Osteocyte (in vitro differentiated cells): ENCODE measurements around the gene NAPA. TPM values are rescaled to one million over a fixed set of nuclear protein-coding genes. Genes with fewer than 3 reads are reported as not detected.

Source experiments
- DNase-seq: peaks from one replicate; pipeline ENCODE4 v3.0.0; 2021; ENCODE audit warnings: mixed read lengths; ENCODE audit not compliant: unreplicated experiment; ENCODE audit errors: extremely low spot score
- H3K27ac Mint-ChIP-seq: one replicate; pipeline ENCODE4 v1.8.0; 2021; ENCODE audit warnings: mild to moderate bottlenecking, mixed read lengths; ENCODE audit not compliant: unreplicated experiment
- H3K27me3 Mint-ChIP-seq: one replicate; pipeline ENCODE4 v1.8.0; 2021; ENCODE audit warnings: mixed read lengths; ENCODE audit not compliant: unreplicated experiment
- H3K36me3 Mint-ChIP-seq: one replicate; pipeline ENCODE4 v1.8.0; 2021; ENCODE audit warnings: mixed read lengths; ENCODE audit not compliant: unreplicated experiment
- H3K4me1 Mint-ChIP-seq: one replicate; pipeline ENCODE4 v1.8.0; 2021; ENCODE audit warnings: mixed read lengths; ENCODE audit not compliant: unreplicated experiment
- H3K4me3 Mint-ChIP-seq: one replicate; pipeline ENCODE4 v1.8.0; 2021; ENCODE audit warnings: mild to moderate bottlenecking, moderate library complexity, mixed read lengths; ENCODE audit not compliant: unreplicated experiment
- H3K9me3 Mint-ChIP-seq: one replicate; pipeline ENCODE4 v1.8.0; 2021; ENCODE audit warnings: mixed read lengths; ENCODE audit not compliant: unreplicated experiment
- CTCF ChIP-seq: fragments of 200-600 bp; sonication (generic); IDR thresholded peaks from 2 replicates; pipeline ENCODE4 v1.5.0; 2021; ENCODE audit warnings: antibody characterized with exemption, mild to moderate bottlenecking, moderate library complexity
- total RNA-seq: library from RNA; stranded (reverse); gene quantifications from 2 replicates; pipeline ENCODE4 v1.2.1, GENCODE V29; 2021

NAPA gene
- total RNA-seq, 1 donor from 2014 or later, result 104 TPM

- no peaks in the 10 kb centered on the region for H3K27me3 Mint-ChIP-seq
- H3K9me3 Mint-ChIP-seq, result no peaks in the 10 kb centered on the region
- TF ChIP-seq CTCF, result no peak
- DNase-seq, result no peak
- H3K4me3 Mint-ChIP-seq, result no peak overlapping the region
- peaks cover 19% of the 10 kb centered on the region for H3K36me3 Mint-ChIP-seq
- H3K4me1 Mint-ChIP-seq, result no peaks in the 10 kb centered on the region
- no peak overlapping the region for H3K27ac Mint-ChIP-seq
Observed at GRCh38 chr19:47503130-47503825, 11.6 kb downstream of the NAPA start.

GRCh38 chr19:47499863-47500830 lies 14.7 kb downstream of the NAPA start:
- no peak overlapping the region for H3K27ac Mint-ChIP-seq
- no peak for TF ChIP-seq CTCF
- H3K9me3 Mint-ChIP-seq, result no peaks in the 10 kb centered on the region
- no peak overlapping the region for H3K4me3 Mint-ChIP-seq
- no peaks in the 10 kb centered on the region for H3K4me1 Mint-ChIP-seq
- no peaks in the 10 kb centered on the region for H3K27me3 Mint-ChIP-seq
- no peak for DNase-seq
- H3K36me3 Mint-ChIP-seq, result peaks cover 21% of the 10 kb centered on the region

GRCh38 chr19:47499371-47499770 lies 15.5 kb downstream of the NAPA start:
- no peaks in the 10 kb centered on the region for H3K27me3 Mint-ChIP-seq
- no peak overlapping the region for H3K27ac Mint-ChIP-seq
- H3K36me3 Mint-ChIP-seq, result peaks cover 21% of the 10 kb centered on the region
- TF ChIP-seq CTCF, result no peak
- H3K9me3 Mint-ChIP-seq, result no peaks in the 10 kb centered on the region
- H3K4me1 Mint-ChIP-seq, result peaks cover 2% of the 10 kb centered on the region
- H3K4me3 Mint-ChIP-seq, result no peak overlapping the region
- DNase-seq, result no peak

GRCh38 chr19:47498561-47498960 lies 16.3 kb downstream of the NAPA start:
- H3K27ac Mint-ChIP-seq, result no peak overlapping the region
- H3K27me3 Mint-ChIP-seq, result no peaks in the 10 kb centered on the region

More at GRCh38 chr19:47498561-47498960, 16.3 kb downstream of the NAPA start:
- DNase-seq, result no peak
- H3K4me3 Mint-ChIP-seq, result no peak overlapping the region
- no peak for TF ChIP-seq CTCF
- peaks cover 21% of the 10 kb centered on the region for H3K36me3 Mint-ChIP-seq
- H3K9me3 Mint-ChIP-seq, result no peaks in the 10 kb centered on the region
- H3K4me1 Mint-ChIP-seq, result peaks cover 2% of the 10 kb centered on the region
